Immature natural killer cell (primary cell): ENCODE data around the gene SMS. TPM values are rescaled to one million over a fixed set of nuclear protein-coding genes. Genes with fewer than 3 reads are reported as not detected.
A peak's percentile ranks its signal among the peaks of the same experiment; 100 is the strongest.
"Not testable (repeated sequence)": the region's sequence is repeated elsewhere in the genome, so short reads cannot be mapped to it uniquely, and the experiment has no call there.

Source experiments
- DNase-seq, 3 donors: peaks; one replicate each; pipeline ENCODE4 v3.0.0; 2022; ENCODE audit warnings: mixed read lengths in 1 of 3
- H3K27ac Mint-ChIP-seq, 6 donors: one replicate each; pipeline ENCODE4 v1.8.0; 2020; ENCODE audit warnings: mixed read lengths in 6 of 6, mild to moderate bottlenecking in 5 of 6, inconsistent platforms in 4 of 6, moderate library complexity in 3 of 6
- H3K27me3 Mint-ChIP-seq, 3 donors: one replicate each; pipeline ENCODE4 v1.8.0; 2020 to 2021; ENCODE audit warnings: low read depth in 3 of 3, mild to moderate bottlenecking in 3 of 3, mixed read lengths in 3 of 3, moderate library complexity in 3 of 3, inconsistent platforms in 1 of 3
- H3K36me3 Mint-ChIP-seq, 3 donors: one replicate each; pipeline ENCODE4 v1.8.0; 2020; ENCODE audit warnings: mixed read lengths in 3 of 3, inconsistent platforms in 2 of 3, mild to moderate bottlenecking in 2 of 3
- H3K4me1 Mint-ChIP-seq, 2 donors: one replicate each; pipeline ENCODE4 v1.8.0; 2020; ENCODE audit warnings: inconsistent platforms in 2 of 2, mild to moderate bottlenecking in 2 of 2, mixed read lengths in 2 of 2, moderate library complexity in 1 of 2
- H3K4me3 Mint-ChIP-seq, 5 donors: one replicate each; pipeline ENCODE4 v1.8.0; 2020; ENCODE audit warnings: mild to moderate bottlenecking in 5 of 5, mixed read lengths in 5 of 5, inconsistent platforms in 3 of 5, moderate library complexity in 3 of 5
- H3K9me3 Mint-ChIP-seq, 6 donors: one replicate each; pipeline ENCODE4 v1.8.0; 2020; ENCODE audit warnings: mild to moderate bottlenecking in 6 of 6, mixed read lengths in 6 of 6, inconsistent platforms in 4 of 6, moderate library complexity in 3 of 6
- polyA plus RNA-seq, 3 donors: library from polyadenylated mRNA; unstranded; fragments of 300-500 nt; fragmentation: Illumina TruSeq; gene quantifications; one replicate each; pipeline ENCODE4 v1.2.3, GENCODE V29; 2021

Gene SMS
- polyA plus RNA-seq, 3 donors from 2014 or later = 42.6 to 84.1 (median 55.7) TPM

DNA sequence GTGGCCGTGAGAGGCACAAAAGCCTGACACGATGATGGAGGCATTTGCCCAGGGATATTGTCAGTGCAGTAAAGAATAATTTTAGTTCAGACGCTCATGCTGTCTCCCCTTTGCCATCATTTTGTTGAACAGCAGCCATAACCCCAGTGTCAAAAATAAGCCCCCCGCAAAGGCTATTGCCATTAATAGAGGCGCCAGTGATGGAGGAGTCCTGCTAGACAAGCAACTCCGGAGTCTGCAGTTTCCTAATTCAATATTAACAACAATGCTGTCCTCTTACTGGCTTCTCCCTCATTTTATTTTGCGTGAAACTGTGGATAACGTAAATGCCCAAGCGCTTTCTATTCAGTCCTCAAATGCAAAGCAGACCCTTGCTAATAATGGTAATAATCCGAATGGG is 603 bp upstream of the SMS start:
- H3K36me3 Mint-ChIP-seq = no peaks in the 10 kb centered on the region
- H3K4me3 Mint-ChIP-seq = peak overlapping the region; percentile 63 to 85 (median 77)
- DNase-seq = no peak
- H3K9me3 Mint-ChIP-seq = no peaks in the 10 kb centered on the region
- peaks cover 2 to 10% (median 3%) of the 10 kb centered on the region in 3 donors for H3K27me3 Mint-ChIP-seq
- peak overlapping the region; percentile 44 to 87 (median 67) for H3K27ac Mint-ChIP-seq
- H3K4me1 Mint-ChIP-seq = peaks cover 25 to 35% of the 10 kb centered on the region in 2 donors

DNA sequence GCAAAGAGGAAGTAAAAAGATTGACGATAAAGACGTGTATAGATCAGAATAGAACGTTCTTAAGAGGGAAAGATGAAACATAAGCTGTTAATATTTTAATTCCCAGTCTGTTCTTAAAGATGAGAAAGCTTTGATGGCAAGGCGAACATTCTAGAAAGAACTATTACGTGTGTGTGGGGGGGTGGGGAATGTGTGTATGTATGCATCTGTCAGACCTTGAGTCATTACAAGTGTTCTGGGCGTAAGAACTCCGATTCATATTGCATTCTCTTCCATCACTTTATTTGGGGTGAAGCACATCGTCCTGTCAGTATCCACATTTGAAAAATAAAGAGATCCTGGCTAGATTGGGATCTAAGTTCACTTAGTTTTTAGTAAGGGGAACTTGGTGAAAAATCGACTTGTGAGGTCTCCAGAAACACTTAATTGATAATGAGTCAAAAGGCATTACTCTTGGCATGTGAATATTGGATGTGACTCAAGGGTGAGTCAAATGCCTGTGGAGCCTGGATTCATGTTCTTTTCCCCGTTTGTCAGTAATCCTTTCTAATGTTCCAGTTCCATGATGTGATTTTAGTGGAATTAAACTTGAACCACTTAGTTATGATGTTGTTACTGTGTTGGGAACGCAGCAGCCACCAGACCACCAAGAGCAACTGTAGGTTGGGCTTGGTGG is 3.1 kb downstream of the SMS start:
- H3K4me1 Mint-ChIP-seq = peaks cover 42 to 57% of the 10 kb centered on the region in 2 donors
- peaks cover 2 to 12% (median 4%) of the 10 kb centered on the region in 3 donors for H3K27me3 Mint-ChIP-seq
- peak overlapping the region; percentile 3 to 65 (median 48) for H3K4me3 Mint-ChIP-seq
- no peaks in the 10 kb centered on the region for H3K36me3 Mint-ChIP-seq
- H3K9me3 Mint-ChIP-seq = no peaks in the 10 kb centered on the region
- H3K27ac Mint-ChIP-seq = peak overlapping the region in 2 of 6 donors; percentile 16 to 40
- DNase-seq = no peak

DNA sequence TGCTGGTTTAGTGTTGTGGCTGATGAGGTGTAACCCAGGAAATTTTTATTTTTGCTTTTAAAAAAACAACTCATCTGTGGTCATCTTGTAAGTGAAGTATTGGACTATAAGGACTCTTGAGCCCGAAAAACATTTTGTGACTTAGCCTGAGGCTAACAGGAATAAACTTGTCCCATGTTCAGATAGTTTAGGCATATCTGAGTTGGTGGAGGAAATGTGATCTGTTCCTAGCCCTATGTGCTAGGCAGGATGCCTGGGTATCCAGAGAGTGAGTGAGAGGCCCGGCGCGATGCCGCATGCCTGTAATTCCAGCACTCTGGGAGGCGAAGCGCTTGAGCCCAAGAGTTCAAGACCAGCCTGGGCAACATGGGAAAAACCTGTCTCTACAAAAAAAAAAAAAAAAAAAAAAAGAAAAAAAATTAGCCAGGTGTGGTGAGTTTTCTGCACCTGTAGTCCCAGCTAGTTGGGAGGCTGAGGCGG is 3.7 kb downstream of the SMS start:
- Mint-ChIP-seq H3K4me3 (peak overlapping the region; percentile 3 to 65 (median 48)), H3K4me1 (peaks cover 48 to 61% of the 10 kb centered on the region in 2 donors), H3K9me3 (no peaks in the 10 kb centered on the region), H3K36me3 (no peaks in the 10 kb centered on the region), H3K27me3 (peaks cover 2 to 12% (median 4%) of the 10 kb centered on the region in 3 donors), H3K27ac (peak overlapping the region in 2 of 6 donors; percentile 16 to 40)
- DNase-seq = no peak

DNA sequence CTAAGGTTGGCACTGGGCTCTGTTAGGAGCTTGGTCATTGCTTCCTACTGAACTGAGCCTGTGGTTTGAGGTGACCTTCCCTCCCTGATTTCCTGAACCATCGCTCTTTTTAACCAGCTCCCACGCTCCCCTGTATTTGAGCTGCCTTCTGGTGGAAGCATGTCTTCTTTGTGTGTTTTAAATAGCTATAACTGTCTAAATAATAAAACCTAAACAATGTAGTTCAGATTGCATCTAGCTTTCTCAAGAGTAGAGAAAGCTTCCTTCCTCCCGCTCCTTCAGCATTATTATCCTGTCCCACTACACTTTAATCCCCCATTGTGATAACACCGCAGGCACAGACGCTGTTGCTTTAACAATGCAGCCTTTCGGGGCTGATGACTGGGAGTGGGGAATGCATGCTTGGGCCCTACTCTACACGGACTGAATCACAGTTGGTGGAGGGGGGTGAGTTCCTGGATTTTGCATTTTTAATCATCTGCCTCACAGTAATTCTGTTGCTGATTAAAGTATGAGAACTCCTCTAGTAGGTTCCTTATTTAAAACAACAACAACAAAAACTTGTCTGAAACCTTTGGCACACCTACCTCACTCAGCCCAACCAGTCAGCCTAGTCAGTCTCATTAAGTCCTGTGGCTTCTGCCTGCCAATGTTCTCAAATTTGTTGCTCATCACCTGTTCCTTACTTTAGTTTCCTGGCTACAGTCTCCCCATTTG is 6.6 kb downstream of the SMS start:
- no peak for DNase-seq
- H3K27me3 Mint-ChIP-seq = peaks cover 2 to 6% (median 6%) of the 10 kb centered on the region in 3 donors
- no peaks in the 10 kb centered on the region for H3K36me3 Mint-ChIP-seq
- no peaks in the 10 kb centered on the region for H3K9me3 Mint-ChIP-seq
- peaks cover 51 to 52% of the 10 kb centered on the region in 2 donors for H3K4me1 Mint-ChIP-seq
- H3K4me3 Mint-ChIP-seq = peak overlapping the region in 2 of 5 donors; percentile 6 to 30
- H3K27ac Mint-ChIP-seq = peak overlapping the region; percentile 25 to 85 (median 70)

DNA sequence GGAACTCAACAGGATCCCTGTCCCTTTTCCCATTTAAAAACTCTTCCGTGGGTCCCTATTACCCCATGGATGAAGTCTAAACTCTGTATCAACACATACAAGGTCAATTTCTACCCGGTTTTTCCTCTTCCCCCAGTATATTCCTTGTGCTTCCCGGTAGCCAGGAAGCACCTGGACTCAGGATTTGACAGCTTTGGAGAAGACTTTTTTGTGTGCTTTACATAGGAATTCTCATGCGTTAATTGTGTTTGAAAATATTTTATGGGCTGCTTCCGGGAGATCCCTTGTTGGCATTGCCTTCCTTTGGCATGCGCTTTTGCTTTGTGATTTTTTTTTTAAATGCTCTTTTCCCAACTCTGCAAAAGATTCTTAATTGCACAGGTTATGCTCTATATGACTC is 7.2 kb downstream of the SMS start:
- no peak for DNase-seq
- H3K4me3 Mint-ChIP-seq = no peak overlapping the region
- no peaks in the 10 kb centered on the region for H3K9me3 Mint-ChIP-seq
- H3K36me3 Mint-ChIP-seq = no peaks in the 10 kb centered on the region
- H3K27me3 Mint-ChIP-seq = peaks cover 0 to 3% (median 3%) of the 10 kb centered on the region in 3 donors
- peak overlapping the region in 1 of 6 donors; percentile 30 for H3K27ac Mint-ChIP-seq
- peaks cover 46 to 48% of the 10 kb centered on the region in 2 donors for H3K4me1 Mint-ChIP-seq

DNA sequence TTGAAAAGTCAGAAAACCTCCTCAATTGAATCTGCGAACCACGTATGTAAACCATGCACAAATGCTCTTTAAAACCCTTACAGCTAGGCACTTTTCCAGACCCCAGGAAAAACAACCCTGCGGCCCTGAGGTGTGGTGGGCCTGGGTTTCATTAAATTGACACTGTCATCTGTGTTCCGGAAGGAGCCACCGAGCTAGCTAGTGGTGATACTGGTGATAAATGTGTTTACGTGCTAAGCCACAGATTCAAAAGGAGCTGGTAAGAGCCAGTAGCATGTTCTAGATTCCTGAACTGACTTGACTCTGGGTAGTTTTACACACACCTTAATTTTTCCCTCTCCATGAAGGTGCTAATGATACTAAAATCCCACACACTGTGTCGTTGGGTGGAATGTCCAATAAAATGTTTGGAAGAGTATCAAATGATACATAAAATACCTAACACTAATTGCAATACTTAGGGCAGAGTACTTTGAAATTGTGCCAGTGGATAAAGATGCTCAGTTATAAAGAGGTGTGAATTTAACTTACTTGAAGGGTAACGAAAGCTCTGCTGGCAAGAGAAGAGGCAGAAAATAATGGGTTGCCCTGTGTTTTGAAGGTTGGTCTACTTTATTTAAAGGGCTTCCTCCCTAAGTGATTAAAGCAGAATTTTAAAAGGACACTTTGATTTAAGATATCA is 8.5 kb downstream of the SMS start:
- Mint-ChIP-seq H3K4me3 (peak overlapping the region in 3 of 5 donors; percentile 29 to 73 (median 44)), H3K36me3 (no peaks in the 10 kb centered on the region), H3K4me1 (peaks cover 34 to 36% of the 10 kb centered on the region in 2 donors), H3K27ac (peak overlapping the region; percentile 12 to 90 (median 60)), H3K9me3 (no peaks in the 10 kb centered on the region), H3K27me3 (peaks cover 0 to 5% (median 3%) of the 10 kb centered on the region in 3 donors)
- peak in 2 of 3 donors; percentile 13 to 34 for DNase-seq

DNA sequence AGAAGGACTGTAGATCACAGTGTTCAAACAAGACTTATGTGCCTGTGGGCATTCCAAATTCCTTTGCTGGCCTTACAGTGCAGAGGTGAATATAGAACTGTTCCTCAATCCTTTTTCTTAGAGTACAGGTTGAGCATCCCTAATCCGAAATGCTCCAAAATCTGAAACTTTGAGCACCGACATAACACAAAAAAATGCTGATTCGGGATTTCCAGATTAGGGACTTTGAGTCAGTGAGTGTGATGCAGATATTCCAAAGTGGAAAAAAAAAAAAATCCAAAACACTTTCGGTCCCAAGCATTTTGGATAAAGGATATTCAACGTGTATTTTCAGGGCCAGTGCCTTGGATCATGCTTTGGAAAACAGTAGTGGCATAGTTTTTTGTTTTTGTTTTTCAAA is 9.2 kb downstream of the SMS start:
- no peak for DNase-seq
- peak overlapping the region in 3 of 6 donors; percentile 14 to 88 (median 79) for H3K27ac Mint-ChIP-seq
- no peaks in the 10 kb centered on the region for H3K9me3 Mint-ChIP-seq
- peaks cover 0 to 5% (median 3%) of the 10 kb centered on the region in 3 donors for H3K27me3 Mint-ChIP-seq
- peak overlapping the region in 1 of 5 donors; percentile 73 for H3K4me3 Mint-ChIP-seq
- no peaks in the 10 kb centered on the region for H3K36me3 Mint-ChIP-seq
- H3K4me1 Mint-ChIP-seq = peaks cover 31 to 34% of the 10 kb centered on the region in 2 donors

DNA sequence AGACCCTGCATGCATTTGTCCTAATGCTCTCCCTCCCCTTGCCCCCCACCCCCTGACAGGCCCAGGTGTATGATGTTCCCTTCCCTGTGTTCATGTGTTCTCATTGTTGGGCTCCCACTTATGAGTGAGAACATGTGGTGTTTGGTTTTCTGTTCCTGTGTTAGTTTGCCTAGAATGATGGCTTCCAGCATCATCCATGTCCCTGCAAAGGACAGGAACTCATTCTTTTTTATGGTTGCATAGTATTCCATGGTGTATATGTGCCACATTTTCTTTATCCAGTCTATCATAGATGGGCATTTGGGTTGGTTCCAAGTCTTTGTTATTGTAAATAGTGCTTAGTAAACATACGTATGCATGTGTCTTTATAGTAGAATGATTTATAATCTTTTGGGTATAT is 10.0 kb downstream of the SMS start:
- not testable (repeated sequence) for H3K27me3 Mint-ChIP-seq, DNase-seq, H3K36me3 Mint-ChIP-seq, H3K9me3 Mint-ChIP-seq, H3K4me3 Mint-ChIP-seq
- H3K4me1 Mint-ChIP-seq = peaks cover 34 to 37% of the 10 kb centered on the region in 2 donors
- H3K27ac Mint-ChIP-seq = peak overlapping the region in 1 of 6 donors; percentile 45

DNA sequence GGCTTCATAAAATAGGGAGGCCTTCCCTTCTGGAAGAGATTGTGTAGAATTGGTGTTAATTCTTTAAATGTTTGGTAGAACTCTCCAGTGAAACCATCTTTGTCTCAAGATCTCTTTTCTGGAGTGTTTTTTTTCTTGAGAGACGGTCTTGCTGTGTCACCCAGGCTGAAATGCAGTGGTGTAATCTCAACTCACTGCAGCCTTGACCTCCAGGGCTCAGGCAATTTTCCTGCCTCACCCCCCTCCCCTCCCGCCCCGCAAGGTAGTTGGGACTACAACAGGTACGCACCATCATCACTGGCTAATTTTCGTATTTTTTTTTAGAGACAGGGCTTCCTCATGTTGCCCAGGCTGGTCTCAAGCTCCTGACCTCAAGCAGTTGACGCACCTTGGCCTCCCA is 12.1 kb downstream of the SMS start:
- no peak overlapping the region for H3K4me3 Mint-ChIP-seq
- H3K36me3 Mint-ChIP-seq = no peaks in the 10 kb centered on the region
- peaks cover 23 to 28% of the 10 kb centered on the region in 2 donors for H3K4me1 Mint-ChIP-seq
- H3K9me3 Mint-ChIP-seq = peaks cover 0 to 2% (median 0%) of the 10 kb centered on the region in 6 donors
- H3K27ac Mint-ChIP-seq = no peak overlapping the region
- peaks cover 0 to 5% (median 1%) of the 10 kb centered on the region in 3 donors for H3K27me3 Mint-ChIP-seq
- DNase-seq = no peak

DNA sequence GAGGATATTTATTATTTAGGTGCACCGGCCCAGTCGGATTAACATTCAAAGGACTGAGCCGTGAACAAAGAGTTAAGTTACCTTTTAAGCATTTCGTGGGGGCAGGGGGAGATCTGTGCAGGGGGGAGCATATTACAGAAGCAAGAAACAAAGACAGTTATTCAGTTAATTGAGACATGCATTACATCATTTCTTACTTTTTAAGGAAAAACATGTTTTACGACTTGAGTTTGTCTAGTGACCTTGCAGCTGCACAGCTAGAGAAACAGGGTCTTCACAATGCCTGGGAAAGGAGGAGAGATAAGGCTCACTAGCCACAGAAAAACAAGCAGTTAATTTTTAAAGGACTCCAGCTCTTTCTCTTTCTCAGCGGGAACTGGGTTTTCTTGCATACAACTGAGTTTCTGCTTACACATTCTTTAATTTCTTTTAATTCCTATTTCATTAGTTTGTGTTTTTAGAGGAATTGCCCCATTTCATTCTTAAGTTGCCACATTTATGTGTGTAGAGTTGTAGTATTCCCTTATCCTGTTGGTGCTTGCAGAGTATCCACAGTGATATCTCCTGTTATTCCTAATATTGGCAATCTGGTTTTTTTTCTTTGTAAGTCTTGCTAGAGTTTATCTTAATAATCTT is 12.8 kb downstream of the SMS start:
- H3K9me3 Mint-ChIP-seq, H3K4me3 Mint-ChIP-seq, DNase-seq, H3K27me3 Mint-ChIP-seq, H3K27ac Mint-ChIP-seq, H3K36me3 Mint-ChIP-seq: not testable (repeated sequence)
- H3K4me1 Mint-ChIP-seq = peaks cover 21% of the 10 kb centered on the region in 2 donors

DNA sequence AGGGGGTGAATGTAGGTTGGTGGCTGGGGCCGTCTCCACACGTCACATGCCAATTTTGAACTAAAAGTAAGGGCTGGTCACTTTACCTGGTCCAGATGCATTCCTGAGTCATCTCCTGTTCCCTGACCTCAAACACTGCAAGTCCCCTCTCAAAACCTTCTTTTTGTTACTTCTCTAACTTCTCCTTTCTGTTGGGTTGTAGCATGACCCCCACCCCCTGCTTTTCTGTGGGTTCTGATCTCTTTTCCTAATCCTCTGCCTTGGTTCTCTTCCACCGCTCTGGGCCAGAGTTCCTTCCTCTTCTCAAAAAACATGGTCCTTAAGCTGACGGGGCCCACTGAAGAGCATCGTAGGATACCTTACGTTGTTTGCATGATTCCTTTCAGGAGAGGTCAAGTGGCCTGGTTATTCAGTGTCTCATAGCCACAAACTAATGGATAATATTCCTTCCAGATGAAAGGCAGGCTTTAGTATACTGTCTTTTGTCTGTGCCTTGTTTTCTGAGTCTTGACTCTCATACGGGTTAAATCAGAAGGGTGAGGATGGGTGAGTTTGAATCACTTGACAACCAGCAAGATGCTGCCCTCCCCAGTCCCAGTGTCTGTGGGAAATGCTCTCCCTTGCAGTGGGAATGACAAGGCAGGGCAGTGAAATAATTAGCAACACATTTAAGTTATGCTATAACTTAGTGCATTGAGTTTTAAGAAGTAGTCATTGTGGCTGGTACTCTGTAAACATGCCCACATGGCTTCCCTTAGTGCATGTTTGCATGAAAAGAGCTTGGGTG is 15.1 kb downstream of the SMS start:
- Mint-ChIP-seq H3K27me3 (peaks cover 1 to 5% (median 2%) of the 10 kb centered on the region in 3 donors), H3K4me1 (peaks cover 15 to 28% of the 10 kb centered on the region in 2 donors), H3K36me3 (no peaks in the 10 kb centered on the region), H3K9me3 (peaks cover 0 to 3% (median 0%) of the 10 kb centered on the region in 6 donors), H3K4me3 (no peak overlapping the region), H3K27ac (no peak overlapping the region)
- DNase-seq = no peak

DNA sequence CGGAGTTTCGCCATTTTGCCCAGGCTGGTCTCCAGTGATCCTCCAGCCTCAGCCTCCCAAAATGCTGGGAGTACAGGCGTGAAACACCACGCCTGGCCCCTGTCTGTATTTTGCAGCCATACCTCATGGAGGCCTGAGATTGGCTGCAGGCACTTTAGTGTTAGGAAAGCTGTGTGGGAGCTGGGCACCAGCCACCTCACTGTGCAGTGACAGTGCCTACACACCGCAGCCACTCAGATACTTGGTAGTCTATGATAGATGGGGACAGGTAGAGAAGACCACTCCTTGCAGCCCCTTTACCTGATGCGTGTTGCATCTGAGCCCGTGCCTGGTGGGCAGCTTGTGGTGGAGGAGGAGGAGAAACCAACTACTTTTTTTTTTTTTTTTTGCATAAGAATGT is 16.3 kb downstream of the SMS start:
- Mint-ChIP-seq H3K36me3 (no peaks in the 10 kb centered on the region), H3K27ac (no peak overlapping the region), H3K4me3 (no peak overlapping the region), H3K27me3 (peaks cover 0 to 5% (median 2%) of the 10 kb centered on the region in 3 donors), H3K4me1 (peaks cover 21 to 37% of the 10 kb centered on the region in 2 donors), H3K9me3 (peaks cover 0 to 3% (median 0%) of the 10 kb centered on the region in 6 donors)
- DNase-seq = no peak

DNA sequence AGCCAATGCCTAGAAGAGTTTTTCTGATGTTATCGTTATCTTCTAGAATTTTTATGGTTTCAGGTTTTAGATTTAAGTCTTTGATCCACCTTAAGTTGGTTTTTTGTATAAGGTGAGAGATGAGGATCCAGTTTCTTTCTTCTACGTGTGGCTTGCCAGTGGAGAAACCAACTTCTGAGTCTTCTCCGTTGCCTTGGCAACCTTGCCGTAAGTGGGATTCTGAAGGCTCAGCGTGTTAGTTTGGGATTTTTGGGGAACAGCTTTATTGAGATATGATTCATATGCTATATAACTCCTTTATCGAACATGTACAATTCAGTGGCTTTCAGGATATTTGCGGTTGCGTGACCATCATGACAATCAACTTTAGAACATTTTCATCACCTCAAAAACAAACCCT is 17.7 kb downstream of the SMS start:
- peaks cover 0 to 5% (median 2%) of the 10 kb centered on the region in 3 donors for H3K27me3 Mint-ChIP-seq
- peaks cover 0 to 3% (median 0%) of the 10 kb centered on the region in 6 donors for H3K9me3 Mint-ChIP-seq
- H3K27ac Mint-ChIP-seq = no peak overlapping the region
- peaks cover 24 to 37% of the 10 kb centered on the region in 2 donors for H3K4me1 Mint-ChIP-seq
- no peak for DNase-seq
- no peaks in the 10 kb centered on the region for H3K36me3 Mint-ChIP-seq
- no peak overlapping the region for H3K4me3 Mint-ChIP-seq
